B cell (primary cell): ENCODE measurements around the gene PPIP5K1.

Source experiments
- CTCF ChIP-seq: fragments of 200-600 bp; IDR thresholded peaks from one replicate; pipeline ENCODE4 v1.8.0; 2022; ENCODE audit warnings: antibody characterized with exemption, mild to moderate bottlenecking
- EZH2 ChIP-seq: IDR thresholded peaks from 2 replicates; pipeline ENCODE4 v1.6.1; 2012; ENCODE audit warnings: borderline replicate concordance, low read depth, mild to moderate bottlenecking, moderate library complexity, low read length; ENCODE audit not compliant: insufficient read depth, poor library complexity, severe bottlenecking

DNA sequence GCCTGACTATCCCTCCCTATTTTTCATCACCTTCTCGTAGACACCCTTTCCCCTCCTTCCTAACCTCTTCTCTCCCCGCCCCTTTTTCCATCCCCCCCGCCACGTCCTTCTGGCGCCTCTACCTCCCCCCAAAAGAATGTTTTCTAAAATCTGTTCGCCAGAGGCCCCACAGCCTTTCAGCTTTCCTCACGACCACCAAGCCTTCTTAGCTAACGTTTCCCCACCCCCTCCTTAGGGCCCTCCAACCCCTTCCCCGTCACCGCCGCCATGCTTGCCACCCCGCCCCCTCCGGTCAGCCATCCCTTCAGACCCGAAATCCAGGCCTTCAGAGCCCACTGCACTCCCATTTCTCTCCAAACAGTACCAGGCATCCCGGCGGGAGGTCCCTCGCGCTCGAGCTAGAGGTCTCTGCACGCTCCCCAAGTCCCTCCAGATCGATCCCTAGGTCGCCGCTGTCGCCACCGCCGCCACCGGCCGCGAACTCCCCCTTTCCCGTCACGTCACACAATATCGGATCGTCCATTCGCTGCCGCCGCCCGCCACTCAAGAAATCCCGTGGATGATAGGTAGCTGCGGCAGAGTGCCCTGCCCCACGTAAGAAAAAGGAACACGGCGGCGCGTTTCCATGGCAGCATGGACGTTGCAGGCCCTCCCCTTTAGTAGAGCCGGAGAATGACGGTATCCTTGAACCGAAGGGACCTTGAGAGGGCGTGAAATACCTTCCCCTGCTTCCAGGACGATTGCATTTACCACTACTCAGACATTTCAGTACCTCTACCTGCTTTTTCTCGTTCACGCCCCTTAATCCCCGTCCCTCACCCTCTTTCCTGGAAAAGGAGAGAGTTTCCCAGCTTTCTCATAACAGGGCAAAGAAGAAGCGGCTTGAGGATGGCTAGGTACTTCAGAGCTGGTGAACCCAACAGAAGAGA is 97.1 kb downstream of the PPIP5K1 start, which contains the start of gene TP53BP1:
- no peak for TF ChIP-seq CTCF
- no peak for TF ChIP-seq EZH2
